C4-2B (cell line): ENCODE data around the gene NHLRC2.
"Not testable (repeated sequence)": the region's sequence is repeated elsewhere in the genome, so short reads cannot be mapped to it uniquely, and the experiment has no call there.

Experiments
- H3K27ac ChIP-seq: fragments of 450-650 bp; 2 replicates; pipeline ENCODE4 v1.5.1; 2017
- CTCF ChIP-seq: fragments of 450-650 bp; conservative IDR thresholded peaks from 2 replicates; pipeline ENCODE4 v1.5.1; 2017; ENCODE audit warnings: mild to moderate bottlenecking
- ZFX ChIP-seq: fragments of 450-650 bp; IDR thresholded peaks from 2 replicates; pipeline ENCODE4 v1.6.1; 2017

NHLRC2 gene, protein sequence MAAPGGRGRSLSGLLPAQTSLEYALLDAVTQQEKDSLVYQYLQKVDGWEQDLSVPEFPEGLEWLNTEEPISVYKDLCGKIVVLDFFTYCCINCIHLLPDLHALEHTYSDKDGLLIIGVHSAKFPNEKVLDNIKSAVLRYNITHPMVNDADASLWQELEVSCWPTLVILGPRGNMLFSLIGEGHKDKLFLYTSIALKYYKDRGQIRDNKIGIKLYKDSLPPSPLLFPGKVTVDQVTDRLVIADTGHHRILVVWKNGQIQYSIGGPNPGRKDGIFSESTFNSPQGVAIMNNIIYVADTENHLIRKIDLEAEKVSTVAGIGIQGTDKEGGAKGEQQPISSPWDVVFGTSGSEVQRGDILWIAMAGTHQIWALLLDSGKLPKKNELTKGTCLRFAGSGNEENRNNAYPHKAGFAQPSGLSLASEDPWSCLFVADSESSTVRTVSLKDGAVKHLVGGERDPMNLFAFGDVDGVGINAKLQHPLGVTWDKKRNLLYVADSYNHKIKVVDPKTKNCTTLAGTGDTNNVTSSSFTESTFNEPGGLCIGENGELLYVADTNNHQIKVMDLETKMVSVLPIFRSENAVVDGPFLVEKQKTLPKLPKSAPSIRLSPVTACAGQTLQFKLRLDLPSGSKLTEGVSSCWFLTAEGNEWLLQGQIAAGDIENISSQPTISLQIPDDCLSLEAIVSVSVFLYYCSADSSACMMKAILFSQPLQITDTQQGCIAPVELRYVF

GRCh38 chr10:113854013-113854760, at the start of gene NHLRC2, which contains the start of gene DCLRE1A:
Gene NHLRC2, plus strand, starts transcription at chr10:113854661. Its CDS starts 212 bp downstream, at chr10:113854873.
Gene DCLRE1A, minus strand, starts transcription at chr10:113854082. Its CDS starts 900 bp downstream, at chr10:113853182.
- TF ChIP-seq ZFX = no peak
- no peak for TF ChIP-seq CTCF
- peak within 1 kb of the TSS; percentile 97 for H3K27ac ChIP-seq

DNA sequence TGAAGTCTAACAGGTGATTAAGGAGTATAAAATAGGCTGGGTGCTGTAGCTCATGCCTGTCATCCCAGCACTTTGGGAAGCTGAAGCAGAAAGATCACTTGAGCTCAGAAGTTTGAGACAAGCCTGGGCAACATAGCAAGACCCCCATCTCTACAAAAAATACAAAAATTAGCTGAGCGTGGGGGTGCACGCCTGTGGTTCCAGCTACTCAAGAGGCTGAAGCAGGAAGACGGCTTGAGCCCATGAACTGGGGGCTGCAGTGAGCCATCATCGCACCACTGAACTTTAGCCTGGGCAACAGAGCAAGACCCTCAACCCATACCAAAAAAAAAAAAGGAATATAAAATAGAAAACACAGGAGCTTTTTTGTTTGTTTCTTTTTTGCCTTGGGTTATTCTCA, 48.0 kb upstream of the NHLRC2 start:
- TF ChIP-seq CTCF (no peak), ZFX (no peak)
- H3K27ac ChIP-seq = no peak overlapping the region

- no peak overlapping the region for H3K27ac ChIP-seq
- TF ChIP-seq ZFX (no peak), CTCF (no peak)
Observed at GRCh38 chr10:113808168-113808567, 46.3 kb upstream of the NHLRC2 start.

DNA sequence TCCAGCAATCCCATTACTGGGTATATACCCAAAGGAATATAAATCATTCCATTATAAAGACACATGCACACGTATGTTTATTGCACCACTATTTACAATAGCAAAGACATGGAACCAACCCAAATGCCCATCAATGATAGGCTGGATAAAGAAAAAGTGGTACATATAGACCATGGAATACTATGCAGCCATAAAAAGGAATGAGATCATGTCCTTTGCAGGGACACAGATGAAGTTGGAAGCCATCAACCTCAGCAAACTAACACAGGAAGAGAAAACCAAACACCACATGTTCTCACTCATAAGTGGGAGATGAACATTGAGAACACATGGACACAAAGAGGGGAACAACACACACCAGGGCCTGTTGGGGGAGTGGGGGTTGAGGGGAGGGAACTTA, 39.8 kb upstream of the NHLRC2 start:
- H3K27ac ChIP-seq = not testable (repeated sequence)

GRCh38 chr10:113819989-113820388, 34.5 kb upstream of the NHLRC2 start:
- H3K27ac ChIP-seq = no peak overlapping the region
- TF ChIP-seq ZFX = no peak
- no peak for TF ChIP-seq CTCF

GRCh38 chr10:113820507-113820906, 34.0 kb upstream of the NHLRC2 start:
- H3K27ac ChIP-seq = no peak overlapping the region
- TF ChIP-seq CTCF = peak; percentile 3; the same call in 1 of the 2 replicates
- no peak for TF ChIP-seq ZFX

DNA sequence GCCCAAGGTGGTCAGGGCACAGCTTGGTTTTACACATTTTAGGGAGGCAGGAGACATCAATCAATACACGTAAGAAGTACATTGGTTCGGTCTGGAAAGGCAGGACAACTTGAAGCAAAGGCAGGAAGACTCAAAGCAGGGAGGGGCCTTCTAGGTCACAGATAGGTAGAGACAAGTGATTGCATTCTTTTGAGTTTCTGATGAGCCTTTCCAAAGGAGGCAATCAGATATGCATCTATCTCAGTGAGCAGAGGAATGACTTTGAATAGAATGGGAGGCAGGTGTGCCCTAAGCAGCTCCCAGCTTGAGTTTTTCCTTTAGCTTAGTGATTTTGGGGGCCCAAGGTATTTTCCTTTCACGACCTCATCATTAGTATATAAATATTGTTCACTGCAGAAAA, 33.2 kb upstream of the NHLRC2 start:
- H3K27ac ChIP-seq = not testable (repeated sequence)

GRCh38 chr10:113822174-113822573, 32.3 kb upstream of the NHLRC2 start:
- no peak for TF ChIP-seq CTCF
- TF ChIP-seq ZFX = no peak
- H3K27ac ChIP-seq = no peak overlapping the region
